H1 (cell line): ENCODE data around the gene SPANXN5. TPM values are rescaled to one million over a fixed set of nuclear protein-coding genes. Genes with fewer than 3 reads are reported as not detected.

Source experiments
- CTCF ChIA-PET: fragments of 300-600 bp; sonication (Branson Sonifier 250); formaldehyde crosslinking; loops from one replicate; lab custom pipeline; 2021; ENCODE audit not compliant: partially characterized antibody; lab: Charles Lee
- POLR2A ChIA-PET: fragments of 300-600 bp; sonication (Branson Sonifier 250); formaldehyde crosslinking; loops from one replicate; lab custom pipeline; 2021; ENCODE audit warnings: inconsistent platforms; ENCODE audit not compliant: partially characterized antibody; lab: Charles Lee
- DNase-seq, 2 experiments: peaks; one replicate each; pipeline versions ENCODE4 v3.0.0 to v3.0.0-alpha.2; 2010 to 2022; ENCODE audit warnings: low spot score in 2 of 2, low read depth in 1 of 2, mixed read lengths in 1 of 2
- FAIRE-seq: peaks from 2 replicates; lab custom pipeline; 2011; peaks lifted over from hg19 to GRCh38; lab: Jason Lieb, UNC
- H2AFZ ChIP-seq: 2 replicates; pipeline ENCODE4 v1.8.1; 2012; ENCODE audit warnings: low read length, inconsistent platforms
- H2AK5ac ChIP-seq: 2 replicates; pipeline ENCODE4 v1.6.1; 2013; ENCODE audit warnings: low read depth, low read length
- H2BK120ac ChIP-seq: replicated peaks from 2 replicates; pipeline ENCODE3; 2013; ENCODE audit warnings: low read depth, low read length, inconsistent platforms
- H2BK12ac ChIP-seq: 2 replicates; pipeline ENCODE4 v1.6.1; 2013; ENCODE audit warnings: low read depth, low read length
- H2BK15ac ChIP-seq: 2 replicates; pipeline ENCODE4 v1.6.1; 2013; ENCODE audit warnings: low read length
- H2BK20ac ChIP-seq: 2 replicates; pipeline ENCODE4 v1.6.1; 2013; ENCODE audit warnings: low read length
- H2BK5ac ChIP-seq: 2 replicates; pipeline ENCODE4 v1.6.1; 2013; ENCODE audit warnings: low read depth, low read length
- H3K14ac ChIP-seq: 2 replicates; pipeline ENCODE4 v1.6.1; 2013; ENCODE audit warnings: inconsistent platforms; ENCODE audit not compliant: insufficient read length
- H3K18ac ChIP-seq: 2 replicates; pipeline ENCODE4 v1.6.1; 2013; ENCODE audit warnings: low read length; ENCODE audit errors: extremely low read depth
- H3K23ac ChIP-seq: 2 replicates; pipeline ENCODE4 v1.6.1; 2013; ENCODE audit warnings: inconsistent platforms; ENCODE audit not compliant: insufficient read length
- H3K23me2 ChIP-seq: 2 replicates; pipeline ENCODE4 v1.6.1; 2013; ENCODE audit warnings: low read depth, low read length
- H3K27ac ChIP-seq: 2 replicates; pipeline ENCODE4 v1.6.1; 2011; ENCODE audit warnings: low read depth, low read length, inconsistent platforms
- H3K27me3 ChIP-seq, 4 experiments: replicated peaks in 1 of 4; 1 replicate in 1 of 4; 2 replicates in 3 of 4; pipeline versions ENCODE4 v1.6.1 to v1.8.1; 2011 to 2013; ENCODE audit warnings: low read length in 3 of 4, mild to moderate bottlenecking in 3 of 4, inconsistent platforms in 2 of 4, mixed read lengths in 2 of 4, moderate library complexity in 1 of 4; ENCODE audit not compliant: control insufficient read depth in 3 of 4, insufficient read depth in 3 of 4; ENCODE audit errors: extremely low read depth in 1 of 4
- H3K36me3 ChIP-seq, 4 experiments: 2 replicates each; pipeline versions ENCODE4 v1.6.1 to v1.8.1; 2011 to 2013; ENCODE audit warnings: mild to moderate bottlenecking in 4 of 4, low read length in 3 of 4, moderate library complexity in 2 of 4, control low read depth in 1 of 4, inconsistent platforms in 1 of 4; ENCODE audit not compliant: insufficient read depth in 4 of 4, control insufficient read depth in 2 of 4
- H3K4ac ChIP-seq: replicated peaks from 2 replicates; pipeline ENCODE3; 2013; ENCODE audit warnings: low read length, low read depth, mixed read lengths, inconsistent platforms; ENCODE audit not compliant: insufficient read length
- H3K4me1 ChIP-seq, 4 experiments: replicated peaks in 1 of 4; 1 replicate in 1 of 4; 2 replicates in 3 of 4; pipeline versions ENCODE4 v1.6.1 to v1.8.1; 2011 to 2013; ENCODE audit warnings: low read length in 3 of 4, inconsistent platforms in 2 of 4, mixed read lengths in 1 of 4; ENCODE audit not compliant: insufficient read depth in 4 of 4, control insufficient read depth in 3 of 4
- H3K4me2 ChIP-seq, 2 experiments: 2 replicates each; pipeline versions ENCODE4 v1.6.1 to v1.8.1; 2011 to 2013; ENCODE audit warnings: low read depth in 2 of 2, low read length in 2 of 2, control low read depth in 1 of 2, inconsistent platforms in 1 of 2, mild to moderate bottlenecking in 1 of 2; ENCODE audit not compliant: insufficient read depth in 1 of 2
- H3K4me3 ChIP-seq, 4 experiments: fragments of 200-600, 300-600 bp in 1 of 4; sonication (generic), shearing (Covaris generic), sonication (Bioruptor Twin) in 1 of 4; 2 replicates each; pipeline versions ENCODE4 v1.5.1 to v1.8.1; 2011 to 2016; ENCODE audit warnings: low read length in 4 of 4, low read depth in 3 of 4, control low read depth in 2 of 4, inconsistent platforms in 2 of 4, mild to moderate bottlenecking in 2 of 4, mixed read lengths in 1 of 4, moderate library complexity in 1 of 4; ENCODE audit not compliant: insufficient read depth in 2 of 4; ENCODE audit errors: extremely low read depth in 1 of 4
- H3K56ac ChIP-seq: replicated peaks from 2 replicates; pipeline ENCODE3; 2013; ENCODE audit warnings: low read depth, mild to moderate bottlenecking, mixed read lengths, low read length, inconsistent platforms; ENCODE audit not compliant: insufficient read length
- H3K79me1 ChIP-seq: 2 replicates; pipeline ENCODE4 v1.6.1; 2013; ENCODE audit warnings: low read depth, low read length, control low read depth
- H3K79me2 ChIP-seq, 2 experiments: 2 replicates each; pipeline versions ENCODE4 v1.6.1 to v1.8.1; 2012 to 2013; ENCODE audit warnings: low read length in 2 of 2, mild to moderate bottlenecking in 2 of 2, inconsistent platforms in 1 of 2; ENCODE audit not compliant: insufficient read depth in 2 of 2, control insufficient read depth in 1 of 2
- H3K9ac ChIP-seq, 4 experiments: replicated peaks in 1 of 4; 1 replicate in 1 of 4; 2 replicates in 3 of 4; pipeline versions ENCODE4 v1.6.1 to v1.8.1; 2011 to 2013; ENCODE audit warnings: low read depth in 3 of 4, low read length in 3 of 4, control low read depth in 2 of 4, mild to moderate bottlenecking in 2 of 4, moderate library complexity in 2 of 4, inconsistent platforms in 1 of 4; ENCODE audit errors: extremely low read depth in 1 of 4
- H3K9me3 ChIP-seq, 2 experiments: 2 replicates each; pipeline versions ENCODE4 v1.6.1 to v1.8.1; 2012 to 2013; ENCODE audit warnings: mild to moderate bottlenecking in 2 of 2, moderate library complexity in 2 of 2, control low read depth in 1 of 2, inconsistent platforms in 1 of 2, low read depth in 1 of 2, low read length in 1 of 2, mixed read lengths in 1 of 2; ENCODE audit not compliant: insufficient read depth in 2 of 2
- H4K20me1 ChIP-seq, 2 experiments: replicated peaks in 1 of 2; 2 replicates each; pipeline versions ENCODE3 to v1.8.1; 2011 to 2013; ENCODE audit warnings: inconsistent platforms in 2 of 2, low read length in 2 of 2, mild to moderate bottlenecking in 1 of 2; ENCODE audit not compliant: insufficient read depth in 2 of 2, control insufficient read depth in 1 of 2
- H4K5ac ChIP-seq: 2 replicates; pipeline ENCODE4 v1.6.1; 2013; ENCODE audit warnings: low read length, low read depth, mixed read lengths, inconsistent platforms; ENCODE audit not compliant: insufficient read length
- H4K8ac ChIP-seq: 2 replicates; pipeline ENCODE4 v1.8.0; 2013; ENCODE audit warnings: mild to moderate bottlenecking, moderate library complexity, low read length, inconsistent platforms; ENCODE audit not compliant: insufficient read depth; ENCODE audit errors: extremely low read depth
- H4K91ac ChIP-seq: replicated peaks from 2 replicates; pipeline ENCODE3; 2013; ENCODE audit warnings: low read length, mixed read lengths, inconsistent platforms; ENCODE audit not compliant: insufficient read length
- BACH1 ChIP-seq: IDR thresholded peaks from 2 replicates; pipeline ENCODE4 v1.6.1; 2012; ENCODE audit warnings: low read length, improper control_type of control experiment
- EZH2 ChIP-seq: fragments of 200-600 bp; sonication (generic); IDR thresholded peaks from 2 replicates; pipeline ENCODE4 v1.7.1; 2012; ENCODE audit warnings: low read depth, mild to moderate bottlenecking, moderate library complexity, low read length, inconsistent platforms; ENCODE audit not compliant: severe bottlenecking
- HDAC2 ChIP-seq, 2 experiments: fragments of 300-600 bp in 1 of 2; sonication (generic) in 1 of 2; IDR thresholded peaks; 2 replicates each; pipeline ENCODE4 v1.6.1; 2011 to 2012; ENCODE audit warnings: low read depth in 2 of 2, low read length in 2 of 2, mild to moderate bottlenecking in 2 of 2, moderate library complexity in 2 of 2, borderline replicate concordance in 1 of 2, inconsistent platforms in 1 of 2
- KDM1A ChIP-seq: fragments of 200-600, 300-600 bp; sonication (generic); IDR thresholded peaks from 2 replicates; pipeline ENCODE4 v1.7.1; 2016; ENCODE audit warnings: mild to moderate bottlenecking, low read length, borderline replicate concordance
- KDM4A ChIP-seq: IDR thresholded peaks from one replicate; pipeline ENCODE4 v1.7.1; 2012; ENCODE audit warnings: low read depth, mild to moderate bottlenecking, moderate library complexity, low read length, inconsistent platforms; ENCODE audit not compliant: severe bottlenecking
- NRF1 ChIP-seq: IDR thresholded peaks from 2 replicates; pipeline ENCODE4 v1.6.1; 2011; ENCODE audit warnings: mild to moderate bottlenecking, low read depth, low read length, improper control_type of control experiment
- POLR2AphosphoS5 ChIP-seq: IDR thresholded peaks from 2 replicates; pipeline ENCODE4 v1.6.1; 2011; ENCODE audit warnings: low read depth, low read length
- RNF2 ChIP-seq: fragments of 200-900, 300-1000 bp; sonication (generic); IDR thresholded peaks from 2 replicates; pipeline ENCODE4 v1.7.1; 2016; ENCODE audit warnings: borderline replicate concordance, low read depth, mild to moderate bottlenecking, antibody characterized with exemption, low read length; ENCODE audit not compliant: poor library complexity, severe bottlenecking; ENCODE audit errors: missing control alignments
- SP4 ChIP-seq: IDR thresholded peaks from 2 replicates; pipeline ENCODE4 v1.6.1; 2012; ENCODE audit warnings: low read length, inconsistent platforms
- SRF ChIP-seq: IDR thresholded peaks from 2 replicates; pipeline ENCODE4 v1.6.1; 2011; ENCODE audit warnings: mild to moderate bottlenecking, low read depth, low read length, moderate library complexity
- SUZ12 ChIP-seq: fragments of 200-600 bp; sonication (generic); IDR thresholded peaks from 2 replicates; pipeline ENCODE4 v1.6.1; 2012; ENCODE audit warnings: mild to moderate bottlenecking, inconsistent platforms, low read length, moderate library complexity, mixed read lengths
- WGBS, 2 experiments: shearing (Covaris generic) in 1 of 2; methylation state at CpG; one replicate each; pipeline versions ENCODE4 v1.1.6 to v1.1.7; 2013 to 2015; ENCODE audit warnings: low lambda C conversion rate in 2 of 2, mixed read lengths in 2 of 2, inconsistent platforms in 1 of 2, low coverage in 1 of 2, missing lambda C conversion rate in 1 of 2; ENCODE audit not compliant: insufficient replicate concordance in 2 of 2, insufficient coverage in 1 of 2, insufficient read length in 1 of 2; ENCODE audit errors: extremely low coverage in 1 of 2, missing lambda C conversion rate in 1 of 2; 5-methylcytosine and 5-hydroxymethylcytosine counted together
- polyA plus RNA-seq, 7 experiments: library from polyadenylated mRNA; depleted of rRNA in 3 of 7; stranded (reverse) in 5 of 7; unstranded in 2 of 7; fragments of >200 nt in 5 of 7; fragments of 200-250 nt in 2 of 7; gene quantifications; 1 replicate in 5 of 7; 2 replicates in 1 of 7; 4 replicates in 1 of 7; pipeline versions ENCODE4 v1.2.1 to v1.2.3, GENCODE V29; 2011 to 2013; ENCODE audit warnings: missing spikeins in 2 of 7, mixed read lengths in 2 of 7
- total RNA-seq: library from RNA; stranded (reverse); fragmentation: NEBNext Ultra II Directional; extraction: Animal tissue kit (Norgen Biotek cat#: 25700); gene quantifications from 2 replicates; pipeline ENCODE4 v1.2.1, GENCODE V29; 2021
- TF ChIP-seq, protein P1 (sequence below): IDR thresholded peaks from 2 replicates; pipeline ENCODE4 v1.6.1; 2011; ENCODE audit warnings: low read depth, mild to moderate bottlenecking, low read length; ENCODE audit not compliant: insufficient read depth
- TF ChIP-seq, protein P2 (sequence below): IDR thresholded peaks from 2 replicates; pipeline ENCODE4 v1.6.1; 2012; ENCODE audit warnings: inconsistent platforms

The SPANXN5 gene
- total and polyA plus RNA-seq, 2 of the 8 experiments (the other 6 are each of a cell fraction or from before 2014, with no cell fraction given) = not detected

- FAIRE-seq = no peak
- Histone ChIP-seq H2BK120ac (no peak overlapping the region), H3K4me3 (no peak overlapping the region), H3K18ac (no peak overlapping the region), H2AFZ (no peak overlapping the region), H3K4me1 (no peaks in the 10 kb centered on the region), H4K91ac (no peak overlapping the region), H3K79me1 (no peaks in the 10 kb centered on the region), H3K27ac (no peak overlapping the region), H3K79me2 (no peaks in the 10 kb centered on the region), H2BK5ac (no peak overlapping the region), H3K36me3 (no peaks in the 10 kb centered on the region), H3K23me2 (no peaks in the 10 kb centered on the region), H3K14ac (no peak overlapping the region), H3K9me3 (peaks cover 0 to 16% of the 10 kb centered on the region in 2 experiments; a peak in 1 of 4 replicates), H4K8ac (no peak overlapping the region), H3K56ac (no peak overlapping the region), H3K4ac (no peak overlapping the region), H3K23ac (no peak overlapping the region), H3K4me2 (no peak overlapping the region), H2BK12ac (no peak overlapping the region), H2AK5ac (no peak overlapping the region), H4K20me1 (no peaks in the 10 kb centered on the region), H3K27me3 (no peaks in the 10 kb centered on the region), H2BK20ac (no peak overlapping the region), H2BK15ac (no peak overlapping the region), H4K5ac (no peak overlapping the region), H3K9ac (no peak overlapping the region)
- no peak for DNase-seq
- ChIA-PET POLR2A (no interaction called here), CTCF (no interaction called here)
- 71% methylated on average over 4 of the region's 4 CpGs; no CpG with 5 or more reads in 1 of the 2 experiments for WGBS, 2 experiments
- TF ChIP-seq, protein P1, sequence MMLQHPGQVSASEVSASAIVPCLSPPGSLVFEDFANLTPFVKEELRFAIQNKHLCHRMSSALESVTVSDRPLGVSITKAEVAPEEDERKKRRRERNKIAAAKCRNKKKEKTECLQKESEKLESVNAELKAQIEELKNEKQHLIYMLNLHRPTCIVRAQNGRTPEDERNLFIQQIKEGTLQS = no peak
- TF ChIP-seq KDM4A = no peak
- TF ChIP-seq NRF1 = no peak
- no peak for TF ChIP-seq SRF
- no peak for TF ChIP-seq SUZ12
- TF ChIP-seq RNF2 = no peak
- no peak for TF ChIP-seq BACH1
- TF ChIP-seq POLR2AphosphoS5 = no peak
- TF ChIP-seq SP4 = no peak
- no peak for TF ChIP-seq HDAC2 (IDR thresholded peaks at IDR 0.05; ENCODE audit: borderline replicate concordance in 1 of 2, low read depth in 2 of 2, low read length in 2 of 2)
- TF ChIP-seq KDM1A = no peak
- no peak for TF ChIP-seq EZH2
- TF ChIP-seq, protein P2, sequence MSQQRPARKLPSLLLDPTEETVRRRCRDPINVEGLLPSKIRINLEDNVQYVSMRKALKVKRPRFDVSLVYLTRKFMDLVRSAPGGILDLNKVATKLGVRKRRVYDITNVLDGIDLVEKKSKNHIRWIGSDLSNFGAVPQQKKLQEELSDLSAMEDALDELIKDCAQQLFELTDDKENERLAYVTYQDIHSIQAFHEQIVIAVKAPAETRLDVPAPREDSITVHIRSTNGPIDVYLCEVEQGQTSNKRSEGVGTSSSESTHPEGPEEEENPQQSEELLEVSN = no peak
These were observed 22.6 kb upstream of the SPANXN5 start for GRCh38 chrX:52819788-52820187.
